ENCODE data around the gene WDR17. TPM values are rescaled to one million over a fixed set of nuclear protein-coding genes. Genes with fewer than 3 reads are reported as not detected.
A peak's percentile ranks its signal among the peaks of the same experiment; 100 is the strongest.

Gene WDR17
- total RNA-seq, result 2.9 and 3.7 TPM in 2 replicates

DNA sequence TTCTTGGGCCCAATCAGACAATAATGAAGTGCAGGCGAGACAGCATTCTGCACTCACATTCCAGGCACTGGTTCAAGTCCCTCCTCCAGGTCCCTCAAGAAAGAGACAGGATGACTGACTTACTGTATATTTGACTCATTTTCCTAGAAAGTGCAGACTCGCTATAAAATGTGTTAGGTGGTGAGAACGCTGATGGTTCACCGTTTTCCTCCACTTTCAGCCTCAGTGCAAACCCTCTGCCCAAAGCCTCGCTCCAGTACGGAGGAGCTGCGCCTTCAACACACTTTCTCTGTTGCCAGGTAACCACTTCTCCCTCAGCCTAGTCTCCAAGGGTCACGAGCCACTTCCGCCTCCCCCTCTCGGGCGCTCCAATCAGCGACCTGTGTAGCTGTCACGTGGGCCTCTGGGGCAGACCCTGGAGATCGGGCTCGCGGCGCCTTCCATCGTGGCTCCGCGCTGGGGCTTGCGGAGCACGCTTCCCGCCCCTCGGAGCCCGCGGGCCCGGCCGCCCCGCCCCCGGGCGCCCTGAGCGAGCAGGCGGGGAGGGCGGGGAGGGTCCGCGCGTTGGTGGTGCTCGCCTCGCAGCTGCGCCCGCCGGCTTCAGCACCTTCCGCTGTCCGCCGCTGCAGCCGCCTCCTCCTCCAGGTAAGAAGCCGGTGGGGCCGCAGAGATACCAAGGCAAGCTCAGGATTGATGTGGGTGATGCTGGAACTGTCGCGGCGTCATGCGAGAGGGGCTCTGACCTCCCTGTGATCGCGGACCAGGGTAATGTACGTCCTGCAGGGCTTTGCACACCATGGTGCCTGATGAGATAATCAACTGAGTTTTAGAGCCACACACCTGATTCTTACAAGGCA lies at the start of gene WDR17:
Gene WDR17, plus strand, starts transcription at position 407 of the 857 bp plus-strand sequence. CDS start 45,740 bp downstream, outside the sequence.
- Histone ChIP-seq H3K27me3 (ENCODE audit: control insufficient read depth, insufficient read depth, low read length) (no peaks in the 10 kb centered on the region), H3K36me3 (ENCODE audit: control insufficient read depth, insufficient read depth, low read length) (no peaks in the 10 kb centered on the region), H3K4me3 (ENCODE audit: low read depth, low read length) (peak within 1 kb of the TSS; percentile 57)
- DNase-seq (ENCODE audit: low read depth), result peak; percentile 57
- TF ChIP-seq CTCF (IDR thresholded peaks at IDR 0.05; ENCODE audit: insufficient read depth, low read length, poor library complexity, severe bottlenecking), result no peak

GRCh38 chr4:176016601-176017000 lies 49.0 kb upstream of the WDR17 start:
- DNase-seq (ENCODE audit: low read depth), result no peak
- TF ChIP-seq CTCF (IDR thresholded peaks at IDR 0.05; ENCODE audit: insufficient read depth, low read length, poor library complexity, severe bottlenecking), result no peak
- Histone ChIP-seq H3K27me3 (ENCODE audit: control insufficient read depth, insufficient read depth, low read length) (no peaks in the 10 kb centered on the region), H3K36me3 (ENCODE audit: control insufficient read depth, insufficient read depth, low read length) (no peaks in the 10 kb centered on the region), H3K4me3 (ENCODE audit: low read depth, low read length) (no peak overlapping the region)

GRCh38 chr4:176020481-176021085 lies 45.1 kb upstream of the WDR17 start:
- Histone ChIP-seq H3K4me3 (ENCODE audit: low read depth, low read length) (no peak overlapping the region), H3K36me3 (ENCODE audit: control insufficient read depth, insufficient read depth, low read length) (no peaks in the 10 kb centered on the region), H3K27me3 (ENCODE audit: control insufficient read depth, insufficient read depth, low read length) (no peaks in the 10 kb centered on the region)
- TF ChIP-seq CTCF (IDR thresholded peaks at IDR 0.05; ENCODE audit: insufficient read depth, low read length, poor library complexity, severe bottlenecking), result no peak
- no peak for DNase-seq (ENCODE audit: low read depth)

DNA sequence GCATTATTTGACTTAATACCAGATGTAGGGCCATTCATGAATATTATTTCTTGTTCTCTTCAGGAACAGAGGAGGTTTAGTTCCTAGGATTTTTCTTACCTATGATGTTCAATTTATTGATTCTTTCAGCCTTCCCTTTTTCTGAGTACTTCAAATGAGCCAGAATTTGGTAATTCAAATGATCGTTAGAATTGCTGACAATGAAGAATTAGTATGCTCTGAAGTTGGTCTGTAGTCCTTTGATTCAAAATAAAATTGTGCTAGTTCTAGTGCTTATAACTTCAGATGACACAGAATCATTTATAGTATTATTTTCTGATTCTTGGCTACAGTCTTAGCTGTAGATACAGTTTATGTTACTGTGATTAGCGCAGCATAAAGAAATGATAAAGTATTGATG lies 35.2 kb upstream of the WDR17 start:
- no peak overlapping the region for H3K4me3 ChIP-seq (ENCODE audit: low read depth, low read length)
- no peak for TF ChIP-seq CTCF (IDR thresholded peaks at IDR 0.05; ENCODE audit: insufficient read depth, low read length, poor library complexity, severe bottlenecking)
- DNase-seq (ENCODE audit: low read depth), result no peak

DNA sequence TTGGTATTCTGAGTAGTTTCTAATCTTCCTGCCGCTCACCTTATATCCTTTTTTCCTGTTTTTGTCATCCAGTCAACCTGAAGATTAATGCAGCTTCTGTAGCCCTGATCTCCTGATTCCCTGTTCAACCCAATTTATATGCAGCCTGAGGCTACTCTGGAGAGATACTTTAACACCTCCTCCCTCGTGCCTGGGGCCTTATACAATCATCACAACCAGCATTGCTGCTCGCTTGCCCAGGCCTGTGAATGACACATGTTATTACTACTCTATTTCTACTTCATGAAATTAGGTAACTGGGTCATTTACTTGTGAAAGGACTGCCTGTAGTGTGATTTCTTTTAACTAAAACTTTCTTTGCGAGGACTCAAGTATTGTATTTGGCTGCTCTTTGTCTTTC lies 33.7 kb upstream of the WDR17 start:
- DNase-seq (ENCODE audit: low read depth), result no peak
- H3K36me3 ChIP-seq (ENCODE audit: control insufficient read depth, insufficient read depth, low read length), result no peaks in the 10 kb centered on the region
- no peak for TF ChIP-seq CTCF (IDR thresholded peaks at IDR 0.05; ENCODE audit: insufficient read depth, low read length, poor library complexity, severe bottlenecking)
- H3K27me3 ChIP-seq (ENCODE audit: control insufficient read depth, insufficient read depth, low read length), result no peaks in the 10 kb centered on the region
- no peak overlapping the region for H3K4me3 ChIP-seq (ENCODE audit: low read depth, low read length)

More for the DNA sequence above, 35.2 kb upstream of the WDR17 start:
- H3K27me3 ChIP-seq (ENCODE audit: control insufficient read depth, insufficient read depth, low read length), result no peaks in the 10 kb centered on the region
- no peaks in the 10 kb centered on the region for H3K36me3 ChIP-seq (ENCODE audit: control insufficient read depth, insufficient read depth, low read length)
